GM23248 (cell line): Measurements from ENCODE around the gene ASAP2. TPM values are rescaled to one million over a fixed set of nuclear protein-coding genes. Genes with fewer than 3 reads are reported as not detected.

ENCODE experiments used
- DNase-seq: peaks from one replicate; pipeline ENCODE4 v3.0.0-alpha.2; 2015
- H2AFZ ChIP-seq: fragments of 200-600 bp; sonication (generic); 2 replicates; pipeline ENCODE4 v1.6.1; 2016; ENCODE audit warnings: antibody characterized with exemption
- H3F3A ChIP-seq: fragments of 200-600 bp; sonication (generic); 2 replicates; pipeline ENCODE4 v1.6.1; 2016; ENCODE audit warnings: mild to moderate bottlenecking, antibody characterized with exemption, mixed run types; ENCODE audit not compliant: insufficient read depth
- H3K27ac ChIP-seq: fragments of 200-600 bp; sonication (generic); 2 replicates; pipeline ENCODE4 v1.5.1; 2016; ENCODE audit warnings: mild to moderate bottlenecking
- H3K27me3 ChIP-seq: fragments of 200-600 bp; sonication (generic); replicated peaks from 2 replicates; pipeline ENCODE4 v1.6.1; 2016; ENCODE audit warnings: mild to moderate bottlenecking; ENCODE audit not compliant: insufficient read depth
- H3K36me3 ChIP-seq: fragments of 200-600 bp; sonication (generic); 2 replicates; pipeline ENCODE4 v1.6.1; 2016; ENCODE audit warnings: low read depth, mild to moderate bottlenecking
- H3K4me1 ChIP-seq: fragments of 200-600 bp; sonication (generic); 2 replicates; pipeline ENCODE4 v1.6.1; 2016; ENCODE audit warnings: mild to moderate bottlenecking; ENCODE audit not compliant: insufficient read depth
- H3K4me2 ChIP-seq: fragments of 200-600 bp; sonication (generic); one replicate; pipeline ENCODE4 v1.6.1; 2016; ENCODE audit warnings: mild to moderate bottlenecking; ENCODE audit not compliant: unreplicated experiment
- H3K4me3 ChIP-seq: fragments of 200-600 bp; sonication (generic); 2 replicates; pipeline ENCODE4 v1.5.1; 2016; ENCODE audit warnings: mild to moderate bottlenecking
- H3K79me2 ChIP-seq: fragments of 200-600 bp; sonication (generic); 2 replicates; pipeline ENCODE4 v1.6.1; 2016; ENCODE audit warnings: mild to moderate bottlenecking; ENCODE audit not compliant: insufficient read depth
- H3K9ac ChIP-seq: fragments of 200-600 bp; sonication (generic); 2 replicates; pipeline ENCODE4 v1.6.1; 2016; ENCODE audit warnings: mild to moderate bottlenecking
- H3K9me2 ChIP-seq: fragments of 200-600 bp; sonication (generic); 2 replicates; pipeline ENCODE4 v1.6.1; 2016; ENCODE audit warnings: mixed run types, mild to moderate bottlenecking, moderate library complexity; ENCODE audit not compliant: insufficient read depth
- H3K9me3 ChIP-seq: fragments of 200-600 bp; sonication (generic); one replicate; pipeline ENCODE4 v1.6.1; 2017; ENCODE audit warnings: low read depth
- H4K20me1 ChIP-seq: fragments of 200-600 bp; sonication (generic); 2 replicates; pipeline ENCODE4 v1.6.0; 2016; ENCODE audit not compliant: insufficient read depth
- EZH2 ChIP-seq: fragments of 200-600 bp; sonication (generic); IDR thresholded peaks from 2 replicates; pipeline ENCODE4 v1.6.1; 2018; ENCODE audit warnings: antibody characterized with exemption, mild to moderate bottlenecking; ENCODE audit not compliant: insufficient read depth, poor library complexity, severe bottlenecking
- EZH2phosphoT487 ChIP-seq: fragments of 200-600 bp; sonication (generic); IDR thresholded peaks from 2 replicates; pipeline ENCODE4 v1.6.1; 2018; ENCODE audit warnings: antibody characterized with exemption, moderate library complexity, mild to moderate bottlenecking, low read depth; ENCODE audit not compliant: insufficient read depth
- WGBS, 2 experiments: methylation state at CpG; one replicate each; pipeline ENCODE4 v1.1.6; 2015 to 2017; ENCODE audit warnings: low lambda C conversion rate in 2 of 2, low coverage in 1 of 2; ENCODE audit errors: missing lambda C conversion rate in 2 of 2; 5-methylcytosine and 5-hydroxymethylcytosine counted together
- in situ Hi-C: fragments of 300-500 bp; cut with MboI; formaldehyde crosslinking; loops from 2 replicates; pipeline ENCODE4 v1.15.0; 2020
- polyA plus RNA-seq: library from polyadenylated mRNA; unstranded; fragments of >200 nt; fragmentation: Nextera tagmentation; extraction: Ambion mirVana; gene quantifications from 2 replicates; pipeline ENCODE4 v1.2.1, GENCODE V29; 2016
- total RNA-seq: library from RNA; depleted of rRNA; stranded (reverse); fragments of >200 nt; shearing (Covaris generic); gene quantifications from 2 replicates; pipeline ENCODE4 v1.2.3, GENCODE V29; 2014

The ASAP2 gene
- total and polyA plus RNA-seq, 2 experiments from 2014 or later: 8.8 to 49.6 TPM

DNA sequence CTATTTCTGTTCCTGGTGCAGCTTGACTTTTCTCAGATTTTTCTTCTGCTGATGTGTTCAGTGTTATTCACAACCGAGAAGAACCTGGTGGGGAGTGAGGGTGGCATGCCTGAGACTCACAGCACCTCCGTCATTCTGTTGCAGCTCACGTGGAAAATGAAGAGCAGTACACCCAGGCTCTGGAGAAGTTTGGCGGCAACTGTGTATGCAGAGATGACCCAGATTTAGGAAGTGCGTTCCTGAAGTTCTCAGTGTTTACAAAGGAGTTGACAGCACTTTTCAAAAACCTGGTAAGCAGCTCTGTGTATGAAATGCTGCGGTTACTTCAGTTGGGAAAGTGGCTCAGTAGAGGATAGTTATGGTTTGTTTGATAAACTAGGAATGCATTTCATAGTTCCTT lies 90.5 kb downstream of the ASAP2 start:
- TF ChIP-seq EZH2phosphoT487: no peak
- TF ChIP-seq EZH2: no peak
- Histone ChIP-seq H3K4me2 (no peak overlapping the region), H3K4me3 (no peak overlapping the region), H3K4me1 (no peaks in the 10 kb centered on the region), H3K36me3 (peaks cover 30% of the 10 kb centered on the region), H3K27me3 (no peaks in the 10 kb centered on the region), H3K9ac (no peak overlapping the region), H3K27ac (no peak overlapping the region), H2AFZ (no peak overlapping the region), H3K9me2 (no peaks in the 10 kb centered on the region), H3F3A (peaks cover 17% of the 10 kb centered on the region), H4K20me1 (peaks cover 4% of the 10 kb centered on the region; the same call in 1 of the 2 replicates), H3K79me2 (peaks cover 100% of the 10 kb centered on the region), H3K9me3 (no peaks in the 10 kb centered on the region)
- WGBS, 2 experiments: 95 to 97% methylated on average over 6 of the region's 6 CpGs
- DNase-seq: no peak
- in situ Hi-C loops: no loop called here

DNA sequence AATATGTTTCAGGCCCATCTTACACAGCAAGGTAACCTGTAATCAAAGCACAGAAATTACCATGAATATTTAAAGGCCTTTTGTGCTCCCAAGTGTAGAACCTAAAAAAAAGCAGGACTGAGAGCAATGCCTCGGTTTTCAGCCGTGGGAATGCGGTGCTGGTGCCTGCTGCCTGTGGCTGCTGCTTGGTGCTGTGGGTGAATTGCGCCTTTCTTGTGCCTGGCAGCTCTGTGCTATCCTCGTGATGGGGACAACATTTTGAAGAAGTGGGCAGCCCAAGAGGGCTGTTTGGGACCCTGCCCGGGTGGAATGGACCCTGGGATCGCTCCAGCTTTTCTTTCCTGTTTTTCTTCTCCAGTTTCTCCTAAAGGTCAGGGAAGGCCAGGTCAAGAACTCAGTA lies 91.2 kb downstream of the ASAP2 start:
- H3K9me3 ChIP-seq: no peaks in the 10 kb centered on the region
- peaks cover 4% of the 10 kb centered on the region; the same call in 1 of the 2 replicates for H4K20me1 ChIP-seq
- H3K27ac ChIP-seq: no peak overlapping the region
- H2AFZ ChIP-seq: no peak overlapping the region
- TF ChIP-seq EZH2: no peak
- no peak for TF ChIP-seq EZH2phosphoT487
- no peak overlapping the region for H3K4me2 ChIP-seq
- H3K27me3 ChIP-seq: no peaks in the 10 kb centered on the region
- peaks cover 12% of the 10 kb centered on the region for H3F3A ChIP-seq
- peaks cover 30% of the 10 kb centered on the region for H3K36me3 ChIP-seq
- no peak for DNase-seq
- no peak overlapping the region for H3K4me3 ChIP-seq
- H3K9me2 ChIP-seq: no peaks in the 10 kb centered on the region
- no peak overlapping the region for H3K9ac ChIP-seq
- WGBS, 2 experiments: 97% methylated on average over 7 of the region's 7 CpGs
- in situ Hi-C loops: no loop called here
- no peaks in the 10 kb centered on the region for H3K4me1 ChIP-seq
- peaks cover 100% of the 10 kb centered on the region for H3K79me2 ChIP-seq

DNA sequence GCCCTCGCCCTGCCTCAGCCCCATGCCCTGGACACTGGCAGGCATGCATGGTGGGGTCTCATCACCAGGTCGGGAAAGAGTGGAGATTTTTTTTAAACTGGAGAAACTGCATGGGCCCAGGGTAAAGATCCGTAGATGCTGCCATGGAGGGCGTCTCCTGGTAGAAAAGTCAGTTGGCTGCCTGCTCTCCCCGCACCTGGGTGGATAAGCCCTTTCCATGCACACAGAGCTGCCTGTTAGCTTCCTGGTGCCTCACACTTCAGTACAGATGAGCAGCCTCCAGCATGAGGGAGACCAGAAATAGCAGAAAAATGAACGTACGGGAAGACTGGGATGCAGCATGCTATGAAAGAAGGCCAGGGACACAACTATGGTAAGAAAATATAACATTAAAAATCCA lies 92.0 kb downstream of the ASAP2 start:
- in situ Hi-C loops: no loop called here
- no peaks in the 10 kb centered on the region for H3K9me2 ChIP-seq
- no peak overlapping the region for H3K4me3 ChIP-seq
- H3K9ac ChIP-seq: no peak overlapping the region
- TF ChIP-seq EZH2phosphoT487: no peak
- no peak for TF ChIP-seq EZH2
- H3K27ac ChIP-seq: no peak overlapping the region
- H3F3A ChIP-seq: peaks cover 7% of the 10 kb centered on the region; the same call in 1 of the 2 replicates
- no peak overlapping the region for H3K4me2 ChIP-seq
- no peaks in the 10 kb centered on the region for H3K27me3 ChIP-seq
- H3K9me3 ChIP-seq: no peaks in the 10 kb centered on the region
- peaks cover 30% of the 10 kb centered on the region for H3K36me3 ChIP-seq
- 87 to 90% methylated on average over 7 of the region's 7 CpGs for WGBS, 2 experiments
- no peak overlapping the region for H2AFZ ChIP-seq
- peaks cover 4% of the 10 kb centered on the region; the same call in 1 of the 2 replicates for H4K20me1 ChIP-seq
- DNase-seq: no peak
- H3K4me1 ChIP-seq: no peaks in the 10 kb centered on the region
- peaks cover 100% of the 10 kb centered on the region for H3K79me2 ChIP-seq

DNA sequence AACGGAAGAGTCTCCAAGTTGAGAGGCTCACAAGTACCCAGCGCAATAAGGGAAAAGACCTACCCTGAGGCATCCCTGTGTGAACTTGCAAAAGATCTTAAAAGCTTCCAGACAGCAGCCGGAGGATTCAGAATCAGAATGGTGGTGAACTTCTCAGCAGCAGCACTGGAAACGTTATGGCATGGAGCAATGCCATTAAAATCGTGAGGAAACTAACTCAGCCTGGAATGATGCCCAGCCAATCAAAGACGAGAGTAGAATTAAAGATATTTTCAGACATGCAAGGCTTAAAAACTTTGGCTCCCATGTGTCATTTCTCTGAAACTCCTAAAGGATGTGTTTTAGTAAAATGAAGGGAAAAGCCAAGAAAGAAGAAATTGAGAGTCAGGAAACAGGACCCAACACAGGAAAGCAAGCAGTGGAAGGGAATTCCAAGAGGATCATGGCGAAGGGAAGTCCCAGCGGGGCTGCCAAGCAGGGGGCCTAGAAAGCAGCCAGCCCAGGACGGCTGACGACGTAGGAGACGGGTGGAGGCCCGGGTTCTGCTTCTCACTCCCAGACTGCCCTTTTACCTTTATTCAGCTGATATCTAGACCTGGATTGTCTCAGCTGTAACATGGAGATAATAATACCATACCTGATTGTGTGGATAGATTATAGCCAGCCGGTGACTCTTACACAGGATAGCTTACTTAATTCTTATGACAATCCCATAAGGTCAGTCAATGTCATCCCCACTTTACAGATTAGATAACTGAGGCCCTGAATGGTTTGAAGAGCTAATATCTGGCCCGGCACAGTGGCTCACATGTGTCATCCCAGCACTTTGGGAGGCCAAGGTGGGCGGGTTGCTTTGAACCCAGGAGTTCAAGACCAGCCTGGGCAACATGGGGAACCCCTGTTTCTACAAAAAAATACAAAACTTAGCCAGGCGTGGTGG lies 92.8 kb downstream of the ASAP2 start:
- Histone ChIP-seq H3F3A (peaks cover 7% of the 10 kb centered on the region; the same call in 1 of the 2 replicates), H3K4me2 (no peak overlapping the region), H3K9me3 (no peaks in the 10 kb centered on the region), H3K4me1 (no peaks in the 10 kb centered on the region), H3K27ac (no peak overlapping the region), H4K20me1 (peaks cover 4% of the 10 kb centered on the region; the same call in 1 of the 2 replicates), H3K79me2 (peaks cover 100% of the 10 kb centered on the region), H3K36me3 (peaks cover 30% of the 10 kb centered on the region), H3K27me3 (no peaks in the 10 kb centered on the region), H3K9ac (no peak overlapping the region), H3K4me3 (no peak overlapping the region), H3K9me2 (no peaks in the 10 kb centered on the region), H2AFZ (no peak overlapping the region)
- in situ Hi-C loops: no loop called here
- whole genome bisulfite sequencing, 2 experiments: 82 to 86% methylated on average over 17 of the region's 17 CpGs
- DNase-seq: no peak
- no peak for TF ChIP-seq EZH2
- TF ChIP-seq EZH2phosphoT487: no peak
